Measurements from ENCODE around the gene MBD5. TPM values are rescaled to one million over a fixed set of nuclear protein-coding genes. Genes with fewer than 3 reads are reported as not detected.

MBD5 gene
- total RNA-seq, 1 donor from 2014 or later = 8.3 TPM

DNA sequence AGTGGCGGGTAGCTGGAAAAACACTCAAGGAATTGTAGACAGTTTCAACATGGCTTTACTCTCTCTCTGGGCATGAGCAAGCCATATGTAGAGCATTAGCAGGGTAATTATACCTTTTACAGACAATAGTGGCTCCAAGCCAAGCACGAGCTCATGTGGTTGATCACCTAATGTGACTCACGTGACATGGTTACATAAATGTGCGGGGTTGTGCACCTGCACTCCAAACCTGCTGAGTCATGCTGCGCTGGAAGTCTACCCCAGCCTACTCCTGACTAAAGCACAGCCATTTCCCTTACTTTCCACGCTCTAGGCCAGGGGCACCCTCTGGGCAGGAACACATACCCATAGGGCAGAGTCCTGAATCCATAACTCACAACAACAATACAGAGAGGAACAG lies 232.8 kb downstream of the MBD5 start:
- no peak for DNase-seq (ENCODE audit: low spot score in 2 of 2)
- Histone ChIP-seq H3K9me3 (no peaks in the 10 kb centered on the region), H3K4me3 (no peak overlapping the region), H3K27ac (no peak overlapping the region), H3K27me3 (no peaks in the 10 kb centered on the region), H3K4me1 (no peaks in the 10 kb centered on the region), H3K36me3 (peaks cover 0 to 3% of the 10 kb centered on the region in 2 donors)
- intact Hi-C loops (cut with DNase I) = no loop called here
- TF ChIP-seq, protein P1, sequence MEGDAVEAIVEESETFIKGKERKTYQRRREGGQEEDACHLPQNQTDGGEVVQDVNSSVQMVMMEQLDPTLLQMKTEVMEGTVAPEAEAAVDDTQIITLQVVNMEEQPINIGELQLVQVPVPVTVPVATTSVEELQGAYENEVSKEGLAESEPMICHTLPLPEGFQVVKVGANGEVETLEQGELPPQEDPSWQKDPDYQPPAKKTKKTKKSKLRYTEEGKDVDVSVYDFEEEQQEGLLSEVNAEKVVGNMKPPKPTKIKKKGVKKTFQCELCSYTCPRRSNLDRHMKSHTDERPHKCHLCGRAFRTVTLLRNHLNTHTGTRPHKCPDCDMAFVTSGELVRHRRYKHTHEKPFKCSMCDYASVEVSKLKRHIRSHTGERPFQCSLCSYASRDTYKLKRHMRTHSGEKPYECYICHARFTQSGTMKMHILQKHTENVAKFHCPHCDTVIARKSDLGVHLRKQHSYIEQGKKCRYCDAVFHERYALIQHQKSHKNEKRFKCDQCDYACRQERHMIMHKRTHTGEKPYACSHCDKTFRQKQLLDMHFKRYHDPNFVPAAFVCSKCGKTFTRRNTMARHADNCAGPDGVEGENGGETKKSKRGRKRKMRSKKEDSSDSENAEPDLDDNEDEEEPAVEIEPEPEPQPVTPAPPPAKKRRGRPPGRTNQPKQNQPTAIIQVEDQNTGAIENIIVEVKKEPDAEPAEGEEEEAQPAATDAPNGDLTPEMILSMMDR (IDR thresholded peaks at IDR 0.05) = no peak

DNA sequence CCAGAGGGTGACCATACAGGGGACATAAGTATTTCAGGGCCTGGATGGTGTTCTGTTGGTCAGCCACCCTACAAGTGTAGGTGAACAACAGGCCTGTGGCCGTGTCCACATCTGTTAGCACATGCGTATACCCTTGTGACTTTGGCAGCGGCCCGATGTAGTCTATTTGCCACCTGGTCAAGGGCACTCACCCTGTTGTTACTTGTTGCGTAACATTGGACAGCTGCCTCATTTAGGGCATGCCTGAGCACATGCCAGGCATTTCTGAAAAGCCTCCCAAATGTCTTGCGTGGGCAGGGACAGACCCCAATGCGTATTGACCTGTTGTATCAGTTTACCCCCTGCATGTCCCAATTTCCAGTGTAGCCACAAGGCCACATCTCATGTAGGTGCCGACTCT lies 235.0 kb downstream of the MBD5 start:
- intact Hi-C loops (cut with DNase I) = no loop called here
- Histone ChIP-seq H3K4me3 (no peak overlapping the region), H3K27me3 (no peaks in the 10 kb centered on the region), H3K36me3 (peaks cover 0 to 3% of the 10 kb centered on the region in 2 donors), H3K27ac (no peak overlapping the region), H3K4me1 (no peaks in the 10 kb centered on the region), H3K9me3 (no peaks in the 10 kb centered on the region)
- TF ChIP-seq, protein P1 (IDR thresholded peaks at IDR 0.05) = no peak
- DNase-seq (ENCODE audit: low spot score in 2 of 2) = no peak

DNA sequence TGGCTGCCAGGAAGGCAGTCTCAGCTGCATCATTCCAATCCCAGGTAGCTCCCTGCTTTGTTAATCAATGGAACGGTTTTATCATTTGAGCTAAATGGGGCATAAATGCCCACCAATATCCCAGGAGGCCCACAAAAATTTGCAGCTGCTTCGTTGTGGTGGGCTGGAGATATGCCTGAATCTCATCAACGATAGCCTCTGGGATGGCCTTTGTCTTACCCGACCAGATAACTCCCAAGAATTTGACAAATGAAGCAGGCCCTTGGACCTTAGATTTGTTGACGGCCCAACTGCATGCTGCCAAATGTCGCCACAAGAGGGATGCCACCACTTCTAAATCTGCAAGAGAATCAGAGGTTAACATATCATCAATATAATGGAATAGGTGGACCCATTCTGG lies 236.4 kb downstream of the MBD5 start:
- Histone ChIP-seq H3K4me1 (no peaks in the 10 kb centered on the region), H3K27me3 (no peaks in the 10 kb centered on the region), H3K27ac (no peak overlapping the region), H3K9me3 (no peaks in the 10 kb centered on the region), H3K4me3 (no peak overlapping the region), H3K36me3 (peaks cover 0 to 3% of the 10 kb centered on the region in 2 donors)
- TF ChIP-seq, protein P1 (IDR thresholded peaks at IDR 0.05) = no peak
- intact Hi-C loops (cut with DNase I) = no loop called here
- DNase-seq (ENCODE audit: low spot score in 2 of 2) = no peak

DNA sequence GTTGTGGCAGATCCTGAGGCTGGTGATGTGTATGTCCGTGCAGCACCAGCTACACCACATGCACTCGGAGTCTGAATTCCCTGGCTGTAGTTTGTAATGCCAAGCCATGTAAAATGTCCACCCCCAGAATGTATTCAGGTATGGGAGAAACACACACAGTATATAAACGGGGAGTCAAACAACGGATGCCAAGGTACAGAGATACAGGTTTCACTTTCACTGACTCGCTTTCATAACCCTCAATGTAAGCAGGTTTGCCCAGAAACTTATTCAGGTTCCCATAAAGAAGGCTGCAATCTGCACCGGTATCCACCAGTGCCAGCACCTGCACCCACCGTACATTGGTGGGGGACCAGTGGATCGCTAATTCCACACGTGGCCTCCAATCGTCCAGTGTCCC lies 237.2 kb downstream of the MBD5 start:
- Histone ChIP-seq H3K9me3 (no peaks in the 10 kb centered on the region), H3K27ac (no peak overlapping the region), H3K27me3 (no peaks in the 10 kb centered on the region), H3K36me3 (peaks cover 0 to 3% of the 10 kb centered on the region in 2 donors), H3K4me1 (no peaks in the 10 kb centered on the region), H3K4me3 (no peak overlapping the region)
- DNase-seq (ENCODE audit: low spot score in 2 of 2) = no peak
- TF ChIP-seq, protein P1 (IDR thresholded peaks at IDR 0.05) = no peak
- intact Hi-C loops (cut with DNase I) = no loop called here

DNA sequence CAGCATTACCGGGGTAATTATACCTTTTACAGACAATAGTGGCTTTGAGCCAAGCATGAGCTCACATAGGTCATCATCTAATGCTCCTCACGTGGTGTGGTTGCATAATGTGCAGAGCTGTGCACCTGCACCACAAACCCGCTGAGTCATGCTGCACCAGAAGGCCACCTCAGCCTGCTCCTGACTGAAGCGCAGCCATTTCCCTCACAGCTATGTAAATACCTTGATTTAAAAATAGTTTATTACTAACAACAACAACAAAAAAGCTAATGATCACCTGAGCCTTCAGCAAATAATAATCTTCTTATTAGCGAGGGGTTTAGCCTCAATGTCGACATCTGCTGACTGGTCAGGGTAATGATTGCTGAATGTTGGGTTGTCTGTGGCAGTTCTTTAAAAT lies 238.8 kb downstream of the MBD5 start:
- intact Hi-C loops (cut with DNase I) = no loop called here
- DNase-seq (ENCODE audit: low spot score in 2 of 2) = no peak
- Histone ChIP-seq H3K36me3 (no peaks in the 10 kb centered on the region), H3K4me1 (no peaks in the 10 kb centered on the region), H3K4me3 (no peak overlapping the region), H3K27ac (no peak overlapping the region), H3K9me3 (no peaks in the 10 kb centered on the region), H3K27me3 (no peaks in the 10 kb centered on the region)
- TF ChIP-seq, protein P1 (IDR thresholded peaks at IDR 0.05) = no peak

DNA sequence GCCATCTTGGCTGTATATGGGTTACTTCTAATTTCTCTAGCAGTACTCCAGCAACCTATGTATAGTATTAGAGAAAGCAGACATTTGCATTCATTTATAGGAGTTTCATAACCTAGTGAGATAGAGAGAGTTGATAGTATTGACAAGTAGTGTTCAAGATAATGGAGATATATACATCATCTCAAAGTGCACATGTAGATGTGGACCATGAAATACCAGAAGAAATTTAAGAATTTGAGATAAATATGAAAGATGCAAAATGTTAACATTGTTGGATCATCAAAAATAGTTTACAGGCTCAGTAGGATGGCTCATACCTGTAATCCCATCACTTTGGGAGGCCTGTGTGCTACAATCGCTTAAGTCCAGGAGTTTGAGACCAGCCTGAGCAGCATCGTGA lies 243.0 kb downstream of the MBD5 start:
- Histone ChIP-seq H3K9me3 (no peaks in the 10 kb centered on the region), H3K4me1 (no peaks in the 10 kb centered on the region), H3K4me3 (no peak overlapping the region), H3K27ac (no peak overlapping the region), H3K36me3 (no peaks in the 10 kb centered on the region), H3K27me3 (no peaks in the 10 kb centered on the region)
- intact Hi-C loops (cut with DNase I) = no loop called here
- no peak for DNase-seq (ENCODE audit: low spot score in 2 of 2)
- TF ChIP-seq, protein P1 (IDR thresholded peaks at IDR 0.05) = no peak

All from ascending aorta (tissue), 2 donors.